Muscle of arm (tissue), 12 donors: ENCODE measurements around the gene KCNMB1. TPM values are rescaled to one million over a fixed set of nuclear protein-coding genes. Genes with fewer than 3 reads are reported as not detected.

ENCODE experiments used
- DNase-seq: peaks from one replicate; pipeline ENCODE4 v3.0.0-alpha.2; 2013
- polyA plus RNA-seq, 12 donors: library from polyadenylated mRNA; unstranded; fragments of 120-200 nt; gene quantifications; one replicate each; pipeline ENCODE4 v1.2.1, GENCODE V29; 2013; ENCODE audit not compliant: insufficient read length in 12 of 12

Gene KCNMB1
- polyA plus RNA-seq, 12 donors: 0.34 to 3.3 (median 0.71) TPM; not detected in 1

- DNase-seq: no peak
Observed at GRCh38 chr5:170418736-170419135, 29.6 kb upstream of the KCNMB1 start.

GRCh38 chr5:170416526-170416925, 27.4 kb upstream of the KCNMB1 start:
- no peak for DNase-seq

- no peak for DNase-seq
Observed at GRCh38 chr5:170414786-170415185, 25.6 kb upstream of the KCNMB1 start.

GRCh38 chr5:170413897-170414296, 24.7 kb upstream of the KCNMB1 start:
- no peak for DNase-seq

- DNase-seq: no peak
Observed at GRCh38 chr5:170411100-170411499, 21.9 kb upstream of the KCNMB1 start.

- DNase-seq: no peak
Observed at GRCh38 chr5:170410401-170410800, 21.2 kb upstream of the KCNMB1 start.

GRCh38 chr5:170408877-170409660, 19.9 kb upstream of the KCNMB1 start:
- DNase-seq: no peak

GRCh38 chr5:170408226-170408625, 19.1 kb upstream of the KCNMB1 start:
- DNase-seq: peak; percentile 41

- DNase-seq: no peak
Observed at GRCh38 chr5:170407062-170407461, 17.9 kb upstream of the KCNMB1 start.

GRCh38 chr5:170405817-170406216, 16.6 kb upstream of the KCNMB1 start:
- DNase-seq: no peak

- no peak for DNase-seq
Observed at GRCh38 chr5:170404398-170404797, 15.2 kb upstream of the KCNMB1 start.

GRCh38 chr5:170403675-170404074, 14.5 kb upstream of the KCNMB1 start:
- no peak for DNase-seq

- DNase-seq: no peak
Observed at GRCh38 chr5:170402508-170402907, 13.3 kb upstream of the KCNMB1 start.

GRCh38 chr5:170397059-170397458, 7.9 kb upstream of the KCNMB1 start:
- DNase-seq: no peak

GRCh38 chr5:170393958-170394357, 4.8 kb upstream of the KCNMB1 start:
- no peak for DNase-seq

- no peak for DNase-seq
Observed at GRCh38 chr5:170393235-170393634, 4.1 kb upstream of the KCNMB1 start.

- DNase-seq: no peak
Observed at GRCh38 chr5:170390472-170390871, 1.3 kb upstream of the KCNMB1 start.

GRCh38 chr5:170389550-170389892, 354 bp upstream of the KCNMB1 start:
- DNase-seq: no peak

- no peak for DNase-seq
Observed at GRCh38 chr5:170387775-170388639, 1.2 kb downstream of the KCNMB1 start.

- no peak for DNase-seq
Observed at GRCh38 chr5:170386743-170387395, 2.3 kb downstream of the KCNMB1 start.

- no peak for DNase-seq
Observed at GRCh38 chr5:170383227-170383626, 5.9 kb downstream of the KCNMB1 start.

GRCh38 chr5:170382790-170383189, 6.4 kb downstream of the KCNMB1 start:
- no peak for DNase-seq
